ENCODE measurements around the gene TRIO.

The TRIO gene

GRCh38 chr5:14402424-14402823 is 259.3 kb downstream of the TRIO start:
- Histone ChIP-seq H3K9ac (ENCODE audit: insufficient read length, low read depth) (no peak overlapping the region), H3K27me3 (ENCODE audit: insufficient read depth, insufficient read length) (no peaks in the 10 kb centered on the region), H3K4me3 (ENCODE audit: insufficient read length, low read depth) (no peak overlapping the region), H3K4me1 (ENCODE audit: insufficient read depth, insufficient read length) (no peaks in the 10 kb centered on the region), H3K9me3 (ENCODE audit: insufficient read depth, low read length) (no peaks in the 10 kb centered on the region), H3K36me3 (ENCODE audit: insufficient read depth, insufficient read length, low read length) (peaks cover 63% of the 10 kb centered on the region)
- DNase-seq (ENCODE audit: low read depth, low spot score), result no peak
- TF ChIP-seq SUZ12 (IDR thresholded peaks at IDR 0.05; ENCODE audit: extremely low read depth, insufficient read depth, insufficient read length) (no peak), YY1 (IDR thresholded peaks at IDR 0.05; ENCODE audit: insufficient read depth, insufficient read length) (no peak), ZNF274 (IDR thresholded peaks at IDR 0.05; ENCODE audit: low read depth, low read length) (no peak)

GRCh38 chr5:14404780-14405179 is 261.6 kb downstream of the TRIO start:
- H3K9ac ChIP-seq (ENCODE audit: insufficient read length, low read depth), result no peak overlapping the region
- H3K27me3 ChIP-seq (ENCODE audit: insufficient read depth, insufficient read length), result no peaks in the 10 kb centered on the region
- peaks cover 65% of the 10 kb centered on the region for H3K36me3 ChIP-seq (ENCODE audit: insufficient read depth, insufficient read length, low read length)
- TF ChIP-seq ZNF274 (IDR thresholded peaks at IDR 0.05; ENCODE audit: low read depth, low read length), result no peak
- no peak for TF ChIP-seq YY1 (IDR thresholded peaks at IDR 0.05; ENCODE audit: insufficient read depth, insufficient read length)
- no peak for TF ChIP-seq SUZ12 (IDR thresholded peaks at IDR 0.05; ENCODE audit: extremely low read depth, insufficient read depth, insufficient read length)
- no peaks in the 10 kb centered on the region for H3K9me3 ChIP-seq (ENCODE audit: insufficient read depth, low read length)
- no peak overlapping the region for H3K4me3 ChIP-seq (ENCODE audit: insufficient read length, low read depth)
- no peak for DNase-seq (ENCODE audit: low read depth, low spot score)
- no peaks in the 10 kb centered on the region for H3K4me1 ChIP-seq (ENCODE audit: insufficient read depth, insufficient read length)

GRCh38 chr5:14405267-14405666 is 262.1 kb downstream of the TRIO start:
- Histone ChIP-seq H3K9ac (ENCODE audit: insufficient read length, low read depth) (no peak overlapping the region), H3K4me3 (ENCODE audit: insufficient read length, low read depth) (no peak overlapping the region), H3K36me3 (ENCODE audit: insufficient read depth, insufficient read length, low read length) (peaks cover 69% of the 10 kb centered on the region), H3K4me1 (ENCODE audit: insufficient read depth, insufficient read length) (no peaks in the 10 kb centered on the region), H3K9me3 (ENCODE audit: insufficient read depth, low read length) (no peaks in the 10 kb centered on the region), H3K27me3 (ENCODE audit: insufficient read depth, insufficient read length) (no peaks in the 10 kb centered on the region)
- DNase-seq (ENCODE audit: low read depth, low spot score), result no peak
- TF ChIP-seq YY1 (IDR thresholded peaks at IDR 0.05; ENCODE audit: insufficient read depth, insufficient read length), result no peak
- no peak for TF ChIP-seq ZNF274 (IDR thresholded peaks at IDR 0.05; ENCODE audit: low read depth, low read length)

GRCh38 chr5:14405706-14406553 is 262.8 kb downstream of the TRIO start:
- no peak overlapping the region for H3K9ac ChIP-seq (ENCODE audit: insufficient read length, low read depth)
- peaks cover 68% of the 10 kb centered on the region for H3K36me3 ChIP-seq (ENCODE audit: insufficient read depth, insufficient read length, low read length)
- no peak for DNase-seq (ENCODE audit: low read depth, low spot score)
- H3K4me3 ChIP-seq (ENCODE audit: insufficient read length, low read depth), result no peak overlapping the region
- H3K4me1 ChIP-seq (ENCODE audit: insufficient read depth, insufficient read length), result no peaks in the 10 kb centered on the region
- TF ChIP-seq YY1 (IDR thresholded peaks at IDR 0.05; ENCODE audit: insufficient read depth, insufficient read length) (no peak), SUZ12 (IDR thresholded peaks at IDR 0.05; ENCODE audit: extremely low read depth, insufficient read depth, insufficient read length) (no peak), ZNF274 (IDR thresholded peaks at IDR 0.05; ENCODE audit: low read depth, low read length) (no peak)
- no peaks in the 10 kb centered on the region for H3K9me3 ChIP-seq (ENCODE audit: insufficient read depth, low read length)
- no peaks in the 10 kb centered on the region for H3K27me3 ChIP-seq (ENCODE audit: insufficient read depth, insufficient read length)

- TF ChIP-seq YY1 (IDR thresholded peaks at IDR 0.05; ENCODE audit: insufficient read depth, insufficient read length), result no peak
- no peak for TF ChIP-seq ZNF274 (IDR thresholded peaks at IDR 0.05; ENCODE audit: low read depth, low read length)
- TF ChIP-seq SUZ12 (IDR thresholded peaks at IDR 0.05; ENCODE audit: extremely low read depth, insufficient read depth, insufficient read length), result no peak
- H3K4me3 ChIP-seq (ENCODE audit: insufficient read length, low read depth), result no peak overlapping the region
- DNase-seq (ENCODE audit: low read depth, low spot score), result no peak
- H3K27me3 ChIP-seq (ENCODE audit: insufficient read depth, insufficient read length), result no peaks in the 10 kb centered on the region
- H3K4me1 ChIP-seq (ENCODE audit: insufficient read depth, insufficient read length), result no peaks in the 10 kb centered on the region
- H3K9ac ChIP-seq (ENCODE audit: insufficient read length, low read depth), result no peak overlapping the region
- H3K36me3 ChIP-seq (ENCODE audit: insufficient read depth, insufficient read length, low read length), result peaks cover 67% of the 10 kb centered on the region
- no peaks in the 10 kb centered on the region for H3K9me3 ChIP-seq (ENCODE audit: insufficient read depth, low read length)
Observed at GRCh38 chr5:14406554-14406849, 263.4 kb downstream of the TRIO start.

- H3K4me3 ChIP-seq (ENCODE audit: insufficient read length, low read depth), result no peak overlapping the region
- peaks cover 69% of the 10 kb centered on the region for H3K36me3 ChIP-seq (ENCODE audit: insufficient read depth, insufficient read length, low read length)
- DNase-seq (ENCODE audit: low read depth, low spot score), result no peak
- H3K9ac ChIP-seq (ENCODE audit: insufficient read length, low read depth), result no peak overlapping the region
- H3K9me3 ChIP-seq (ENCODE audit: insufficient read depth, low read length), result no peaks in the 10 kb centered on the region
- TF ChIP-seq SUZ12 (IDR thresholded peaks at IDR 0.05; ENCODE audit: extremely low read depth, insufficient read depth, insufficient read length) (no peak), YY1 (IDR thresholded peaks at IDR 0.05; ENCODE audit: insufficient read depth, insufficient read length) (no peak), ZNF274 (IDR thresholded peaks at IDR 0.05; ENCODE audit: low read depth, low read length) (no peak)
- no peaks in the 10 kb centered on the region for H3K4me1 ChIP-seq (ENCODE audit: insufficient read depth, insufficient read length)
- no peaks in the 10 kb centered on the region for H3K27me3 ChIP-seq (ENCODE audit: insufficient read depth, insufficient read length)
Observed at GRCh38 chr5:14407051-14407450, 263.9 kb downstream of the TRIO start.

GRCh38 chr5:14407746-14408175 is 264.6 kb downstream of the TRIO start:
- Histone ChIP-seq H3K9ac (ENCODE audit: insufficient read length, low read depth) (no peak overlapping the region), H3K4me3 (ENCODE audit: insufficient read length, low read depth) (no peak overlapping the region), H3K27me3 (ENCODE audit: insufficient read depth, insufficient read length) (no peaks in the 10 kb centered on the region), H3K4me1 (ENCODE audit: insufficient read depth, insufficient read length) (no peaks in the 10 kb centered on the region), H3K9me3 (ENCODE audit: insufficient read depth, low read length) (no peaks in the 10 kb centered on the region), H3K36me3 (ENCODE audit: insufficient read depth, insufficient read length, low read length) (peaks cover 67% of the 10 kb centered on the region)
- TF ChIP-seq ZNF274 (IDR thresholded peaks at IDR 0.05; ENCODE audit: low read depth, low read length) (no peak), SUZ12 (IDR thresholded peaks at IDR 0.05; ENCODE audit: extremely low read depth, insufficient read depth, insufficient read length) (no peak), YY1 (IDR thresholded peaks at IDR 0.05; ENCODE audit: insufficient read depth, insufficient read length) (no peak)
- no peak for DNase-seq (ENCODE audit: low read depth, low spot score)
